GM10266 (cell line): ENCODE results near the gene UBE3B.

Source experiments
- DNase-seq: peaks from one replicate; pipeline ENCODE4 v3.0.0; 2012; ENCODE audit errors: extremely low spot score
- CTCF ChIP-seq: IDR thresholded peaks from 2 replicates; pipeline ENCODE4 v1.5.1; 2012; ENCODE audit warnings: mild to moderate bottlenecking, low read depth; ENCODE audit not compliant: control insufficient read depth, insufficient read depth; ENCODE audit errors: missing control alignments

UBE3B gene

GRCh38 chr12:109552971-109553370 lies 75.5 kb downstream of the UBE3B start:
- no peak for DNase-seq
- no peak for TF ChIP-seq CTCF

GRCh38 chr12:109553483-109553882 lies 76.0 kb downstream of the UBE3B start:
- DNase-seq: no peak
- TF ChIP-seq CTCF: no peak

GRCh38 chr12:109553906-109554500 lies 76.6 kb downstream of the UBE3B start:
- no peak for TF ChIP-seq CTCF
- no peak for DNase-seq

- no peak for TF ChIP-seq CTCF
- no peak for DNase-seq
Observed at GRCh38 chr12:109554761-109555160, 77.3 kb downstream of the UBE3B start.

GRCh38 chr12:109555431-109556315 lies 78.2 kb downstream of the UBE3B start:
- no peak for DNase-seq
- no peak for TF ChIP-seq CTCF

GRCh38 chr12:109557200-109557599 lies 79.8 kb downstream of the UBE3B start:
- DNase-seq: no peak
- no peak for TF ChIP-seq CTCF

GRCh38 chr12:109557805-109558204 lies 80.4 kb downstream of the UBE3B start:
- TF ChIP-seq CTCF: no peak
- DNase-seq: no peak
